CD4-positive, alpha-beta T cell treated with Interleukin-17A for 4 hours (primary cell): ENCODE results near the gene FAM124A.
A peak's percentile ranks its signal among the peaks of the same experiment; 100 is the strongest.
"Not testable (repeated sequence)": the region's sequence is repeated elsewhere in the genome, so short reads cannot be mapped to it uniquely, and the experiment has no call there.

Experiments used
- DNase-seq: peaks from one replicate; pipeline ENCODE4 v3.0.0-alpha.2; 2020; ENCODE audit warnings: mixed read lengths

FAM124A gene

DNA sequence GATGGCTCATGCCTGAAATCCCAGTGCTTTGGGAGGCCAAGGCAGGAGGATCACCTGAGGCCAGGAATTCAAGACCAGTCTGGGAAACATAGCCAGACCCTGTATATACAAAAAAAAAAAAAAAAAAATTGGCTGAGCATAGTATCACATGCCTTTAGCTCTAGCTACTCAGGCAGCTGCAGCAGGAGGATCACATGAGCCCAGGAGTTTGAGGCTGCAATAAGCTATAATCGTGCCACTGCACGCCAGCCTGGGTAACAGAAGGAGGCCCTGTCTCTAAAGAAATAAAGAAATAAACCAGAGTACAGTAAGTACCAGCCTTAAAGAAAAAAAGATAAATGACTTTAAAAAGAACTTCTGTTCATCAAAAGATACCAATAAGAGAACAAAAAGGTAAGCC lies 52.9 kb downstream of the FAM124A start:
- no peak for DNase-seq

GRCh38 chr13:51276636-51277035 lies 54.4 kb downstream of the FAM124A start:
- no peak for DNase-seq

GRCh38 chr13:51277928-51278327 lies 55.7 kb downstream of the FAM124A start:
- no peak for DNase-seq

- DNase-seq, result no peak
Measured at GRCh38 chr13:51278426-51279130, 56.4 kb downstream of the FAM124A start.

- no peak for DNase-seq
Measured at GRCh38 chr13:51280379-51280940, 58.3 kb downstream of the FAM124A start.

- DNase-seq, result no peak
Measured at GRCh38 chr13:51282322-51282721, 60.1 kb downstream of the FAM124A start.

DNA sequence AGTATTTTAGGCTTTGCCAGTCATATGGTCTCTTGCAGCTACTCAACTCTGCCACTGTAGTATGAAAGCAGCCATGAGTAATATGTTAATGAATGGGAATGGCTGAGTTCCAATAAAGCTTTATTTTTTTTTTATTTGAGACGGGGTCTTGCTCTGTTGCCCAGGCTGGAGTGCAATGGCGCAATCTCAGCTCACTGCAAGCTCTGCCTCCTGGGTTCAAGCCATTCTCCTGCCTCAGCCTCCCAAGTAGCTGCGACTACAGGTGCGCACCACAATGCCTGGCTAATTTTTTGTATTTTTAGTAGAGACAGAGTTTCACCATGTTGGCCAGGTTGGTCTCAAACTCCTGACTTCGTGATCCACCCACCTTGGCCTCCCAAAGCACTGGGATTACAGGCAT lies 60.7 kb downstream of the FAM124A start:
- not testable (repeated sequence) for DNase-seq

GRCh38 chr13:51283371-51283770 lies 61.2 kb downstream of the FAM124A start:
- no peak for DNase-seq

- DNase-seq, result no peak
Measured at GRCh38 chr13:51284339-51284738, 62.1 kb downstream of the FAM124A start.

GRCh38 chr13:51286135-51287002 lies 64.2 kb downstream of the FAM124A start:
- peak; percentile 71 for DNase-seq

DNA sequence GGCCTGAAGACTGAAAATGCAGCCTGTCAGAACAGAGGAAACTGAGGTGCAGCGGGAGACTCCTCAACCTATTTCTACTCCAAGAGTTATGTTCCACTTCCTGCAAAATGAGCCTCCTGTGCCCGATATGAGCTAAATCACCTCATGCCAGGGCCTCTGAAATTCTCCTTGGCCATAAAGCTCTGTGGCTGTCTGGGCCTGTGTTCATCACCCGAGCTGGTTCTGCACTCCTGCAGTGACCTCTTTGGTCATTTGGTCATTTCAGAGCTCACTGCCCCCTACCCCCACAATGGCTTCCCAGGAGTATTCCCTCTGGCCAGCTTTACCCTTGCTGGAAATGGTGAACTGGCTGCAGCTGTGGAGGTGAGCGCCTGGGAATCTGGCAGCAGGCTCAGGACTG lies 65.6 kb downstream of the FAM124A start:
- DNase-seq, result no peak

GRCh38 chr13:51288254-51288653 lies 66.1 kb downstream of the FAM124A start:
- DNase-seq, result not testable (repeated sequence)

DNA sequence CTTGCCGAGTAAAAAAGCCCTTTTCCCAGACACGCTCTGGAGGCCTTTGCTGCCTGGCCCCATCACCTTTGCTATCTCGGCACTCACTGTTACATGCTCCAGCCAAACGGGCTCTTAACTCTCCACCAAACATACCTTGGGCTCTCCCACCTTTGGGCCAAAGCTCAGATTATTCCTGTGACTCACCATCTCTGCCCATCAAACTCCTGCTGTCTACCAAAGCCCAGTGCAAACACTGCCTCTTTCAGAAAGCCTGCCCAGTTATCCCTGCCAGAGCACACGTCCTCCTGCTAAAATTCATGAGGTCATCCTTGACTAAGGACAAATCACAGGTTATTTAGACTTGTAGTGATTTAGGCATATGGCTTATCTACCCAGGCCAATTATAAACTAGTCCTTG lies 69.1 kb downstream of the FAM124A start:
- no peak for DNase-seq

DNA sequence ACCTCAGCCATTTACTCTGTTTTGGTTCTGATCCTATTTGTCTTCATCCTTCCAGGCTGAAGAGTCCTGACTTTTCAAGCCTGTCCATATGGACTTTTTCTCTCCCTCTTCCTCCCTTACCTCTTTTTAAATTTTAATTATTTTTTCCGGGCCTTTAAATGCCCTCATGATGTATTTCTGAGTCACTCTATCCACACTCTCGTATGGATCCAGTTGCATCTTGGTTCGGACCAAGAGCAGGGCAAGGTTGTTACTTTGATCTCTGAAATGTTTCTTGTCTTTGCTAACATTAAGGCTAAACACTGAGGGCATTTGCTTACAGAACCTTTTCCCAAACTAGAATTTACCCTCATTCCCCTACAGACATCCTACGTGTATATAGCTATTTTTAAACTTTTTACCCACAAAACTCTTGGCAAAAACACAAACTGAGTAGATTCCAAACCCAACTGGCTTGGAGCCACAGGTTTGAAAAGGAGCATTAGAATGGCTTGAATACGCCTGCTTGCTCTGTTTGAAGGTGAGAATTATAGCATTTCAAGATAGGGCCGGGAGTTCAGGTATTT lies 69.9 kb downstream of the FAM124A start:
- DNase-seq, result no peak

DNA sequence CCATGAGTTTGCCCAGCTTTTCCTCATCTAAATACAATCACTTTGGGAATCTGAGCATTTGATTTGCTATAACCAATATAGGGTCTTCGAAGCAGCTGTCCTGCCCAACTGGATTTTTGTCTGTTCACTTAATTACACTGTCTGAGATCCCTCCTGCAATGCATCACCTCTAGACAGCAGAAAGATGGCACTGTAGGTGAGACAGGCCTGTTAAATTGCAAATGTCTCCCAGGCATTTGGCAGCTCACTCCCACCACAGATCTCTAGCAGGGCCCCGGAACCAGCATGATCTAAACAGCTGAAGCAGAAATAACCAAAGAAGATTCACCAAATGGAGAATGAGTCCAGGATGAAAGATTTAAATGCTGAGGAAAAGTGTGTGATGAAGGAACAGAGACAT lies 75.4 kb downstream of the FAM124A start:
- DNase-seq, result no peak

DNA sequence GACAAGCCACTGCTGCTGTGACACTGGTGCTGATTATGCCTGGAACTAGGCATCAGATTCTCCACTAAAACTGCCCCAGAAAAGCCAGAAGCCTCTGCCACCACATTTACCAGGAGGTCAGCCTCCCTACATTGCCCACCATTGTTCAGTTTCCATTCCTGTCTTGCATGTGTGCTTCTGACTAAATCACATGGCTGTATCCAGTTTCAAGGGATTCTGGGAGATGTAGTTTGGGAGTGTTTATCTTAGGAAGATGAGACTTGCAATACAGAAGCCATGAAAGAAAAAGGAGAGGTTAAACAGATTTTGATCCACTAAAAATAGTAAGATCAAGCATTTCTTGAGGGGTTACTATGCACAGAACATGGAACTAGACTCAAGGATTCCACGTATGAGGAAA lies 76.6 kb downstream of the FAM124A start:
- DNase-seq, result no peak

DNA sequence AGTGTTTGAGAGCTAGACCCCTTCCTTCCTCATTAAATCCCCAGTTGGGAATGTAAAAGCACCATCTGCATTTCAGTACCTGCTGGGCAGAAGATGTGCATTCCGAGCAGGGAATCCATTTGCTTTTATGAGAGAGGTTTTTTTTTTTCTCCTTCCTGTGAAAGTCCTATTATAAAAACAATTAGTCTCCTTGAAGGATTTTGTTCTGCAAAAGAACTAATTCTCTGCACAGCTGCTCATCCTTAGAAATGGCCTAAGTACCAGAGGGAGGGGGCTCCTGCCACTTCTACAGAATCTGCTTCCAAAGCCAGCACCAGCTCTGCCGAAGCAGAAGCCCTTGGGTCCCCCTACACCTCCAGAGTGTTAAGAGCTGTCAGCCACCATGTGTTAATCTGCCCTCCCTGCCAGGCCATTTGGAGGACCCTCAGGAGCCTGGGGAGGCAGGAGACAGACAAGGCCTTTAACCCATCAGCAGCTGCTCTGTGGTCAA lies 80.9 kb downstream of the FAM124A start:
- no peak for DNase-seq

GRCh38 chr13:51303882-51304281 lies 81.7 kb downstream of the FAM124A start:
- no peak for DNase-seq

DNA sequence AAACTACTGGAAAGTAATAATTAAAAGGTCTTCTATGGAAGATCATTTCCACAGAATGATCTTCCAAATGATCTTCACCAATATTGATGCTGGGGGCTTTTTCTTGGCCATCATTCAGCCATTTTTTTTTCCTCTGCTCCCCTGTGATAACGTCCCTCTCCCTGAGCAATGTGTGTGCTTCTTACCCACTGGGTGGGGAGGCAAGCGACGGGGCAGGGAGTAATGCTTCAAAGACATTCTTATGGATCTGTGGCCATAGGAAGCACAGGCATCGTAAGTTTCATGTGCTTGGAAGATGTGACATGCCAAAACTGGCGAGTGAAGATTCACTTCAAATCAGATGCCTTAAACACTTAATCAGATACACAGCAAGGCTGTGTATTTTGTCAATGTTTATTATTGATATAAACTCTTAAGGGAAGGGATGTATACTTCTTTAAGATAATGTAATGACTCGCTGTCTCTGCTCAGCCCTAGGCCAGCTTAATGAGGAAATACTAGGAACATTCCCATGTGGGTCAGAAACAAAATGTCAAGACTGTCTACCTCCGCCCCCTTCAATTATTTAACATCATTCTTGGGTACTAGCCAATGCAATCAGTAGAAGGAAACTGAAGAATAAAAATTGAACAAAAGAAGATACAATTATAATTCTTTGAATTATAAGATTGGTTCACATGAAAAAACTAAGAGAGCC lies 83.2 kb downstream of the FAM124A start:
- no peak for DNase-seq

DNA sequence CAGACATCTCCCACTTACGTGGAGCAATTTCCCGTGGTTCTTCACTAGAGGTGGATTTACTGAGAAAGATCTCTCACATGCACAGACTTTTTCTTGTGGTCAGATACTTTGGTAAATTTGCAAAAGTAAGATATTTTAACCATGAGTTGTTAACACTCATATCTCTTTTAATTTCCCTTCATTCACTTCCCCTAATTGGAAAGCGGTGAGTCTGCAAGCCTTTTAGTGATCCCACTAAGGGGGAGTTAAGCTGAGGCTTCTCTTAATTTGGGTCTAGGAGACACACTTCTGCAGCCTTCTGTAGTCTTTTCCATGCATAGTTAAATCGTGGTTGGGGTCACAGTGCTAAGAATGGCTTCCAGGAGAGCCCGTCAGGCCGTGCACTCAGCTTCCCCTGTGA lies 86.6 kb downstream of the FAM124A start:
- no peak for DNase-seq

- DNase-seq, result no peak
Measured at GRCh38 chr13:51311231-51311630, 89.0 kb downstream of the FAM124A start.

DNA sequence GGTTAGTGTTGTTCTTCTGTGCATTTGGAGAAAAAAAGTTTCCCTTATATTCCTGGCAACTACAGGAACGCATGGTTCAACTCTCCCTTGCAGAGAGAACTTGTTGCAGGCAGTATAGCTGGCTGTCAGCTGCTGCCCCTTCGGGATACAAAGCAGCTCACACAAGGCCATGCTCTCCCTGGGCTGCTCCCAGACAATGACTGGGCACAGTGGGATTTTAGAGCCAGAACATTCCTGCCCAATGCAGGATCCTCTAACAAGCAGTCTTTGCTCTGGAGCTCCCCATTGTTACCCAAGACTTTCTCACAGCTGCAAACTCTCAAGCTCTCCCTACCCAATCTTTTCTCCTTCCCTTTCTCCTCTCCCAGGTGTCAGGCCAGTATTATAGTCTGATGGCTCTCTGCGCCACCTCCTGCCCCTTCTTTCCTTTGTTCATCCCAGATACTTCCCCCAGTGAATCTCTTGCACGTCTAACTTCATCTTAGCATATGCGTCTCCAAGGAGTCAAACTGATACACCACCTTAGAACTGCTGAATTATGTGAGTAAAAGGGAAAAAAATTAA lies 89.8 kb downstream of the FAM124A start:
- DNase-seq, result no peak
